HG02943 (cell line): ENCODE measurements around the gene HIVEP2.
A peak's percentile ranks its signal among the peaks of the same experiment; 100 is the strongest.

ENCODE experiments used
- ATAC-seq: cut with Tn5 transposase; IDR thresholded peaks from one replicate; pipeline ENCODE4 v1.9.1; 2021; ENCODE audit warnings: mild to moderate bottlenecking, low read depth, moderate library complexity; ENCODE audit not compliant: unreplicated experiment

HIVEP2 gene

DNA sequence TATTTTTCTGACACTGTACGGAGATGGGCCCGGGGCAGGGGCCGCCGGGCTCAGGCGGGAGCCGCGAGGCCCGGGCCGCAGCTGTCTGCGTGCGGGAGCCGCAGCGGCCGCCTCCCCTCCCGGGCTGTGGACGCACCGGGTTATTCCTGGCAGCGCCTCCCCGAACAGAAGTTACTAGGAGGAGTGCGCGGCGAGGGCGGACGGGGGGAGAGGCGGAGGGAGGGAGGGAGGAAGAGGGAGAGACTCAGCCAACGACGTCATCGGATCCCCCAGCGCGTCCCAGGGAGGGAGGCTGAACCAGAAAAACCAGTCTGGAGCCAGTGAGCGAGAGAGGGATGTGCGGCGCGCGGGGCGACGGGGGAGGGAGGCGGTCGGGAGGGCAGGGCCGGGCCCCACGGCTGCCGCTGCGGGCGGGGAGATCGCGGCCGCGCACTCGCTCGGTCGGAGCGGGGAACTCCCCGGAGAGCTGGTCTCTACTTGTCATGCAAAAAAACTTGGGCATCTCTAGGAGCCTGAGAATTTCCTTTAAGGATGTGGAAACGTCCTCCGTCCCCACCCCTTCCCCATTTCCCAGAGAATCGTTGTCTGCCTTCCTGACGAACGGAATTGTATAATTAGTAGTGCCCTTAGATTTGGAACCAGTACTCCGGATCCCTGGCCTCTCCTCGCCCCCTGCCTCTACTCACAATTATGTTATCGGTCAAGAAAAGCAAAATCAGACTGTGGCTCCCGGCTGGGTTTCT, 1.4 kb upstream of the HIVEP2 start:
- peak; percentile 17 for ATAC-seq

DNA sequence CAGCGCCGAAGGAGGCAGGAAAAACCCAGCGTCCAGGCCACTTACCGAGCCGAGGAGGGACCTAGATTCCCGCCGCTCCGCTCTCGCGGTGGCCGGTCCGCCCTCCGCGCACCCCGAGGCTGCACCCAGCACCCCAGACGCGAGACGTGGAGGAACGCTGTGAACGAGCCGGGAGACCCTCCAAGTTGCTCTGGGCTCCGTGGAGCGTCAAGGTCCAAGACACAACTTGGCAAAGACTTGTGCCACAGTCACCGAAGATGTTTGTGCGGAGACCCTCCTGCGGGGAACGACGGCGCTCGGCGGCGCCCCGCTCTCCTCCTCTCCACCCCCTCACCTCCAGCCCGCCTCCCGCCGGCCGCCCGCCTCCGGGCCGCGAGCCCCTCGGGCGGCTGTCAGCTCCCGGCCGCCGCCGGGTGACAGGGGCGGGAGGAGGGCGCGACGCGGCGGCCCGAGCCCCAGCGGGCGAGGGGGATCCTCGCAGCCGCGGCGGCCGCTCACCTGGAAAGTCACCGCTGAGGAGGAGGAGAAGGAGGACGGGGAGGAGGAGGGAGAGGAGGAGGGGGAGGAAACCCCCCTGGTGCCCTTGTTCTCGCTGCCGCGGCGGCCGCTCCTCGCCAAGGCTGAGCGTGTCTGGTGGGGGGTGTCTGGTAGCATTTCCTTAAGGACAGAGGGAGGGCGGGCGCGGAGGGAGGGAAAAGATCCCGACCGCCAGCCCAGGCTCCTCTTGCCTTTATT, 637 bp upstream of the HIVEP2 start:
- peak; percentile 12 for ATAC-seq

DNA sequence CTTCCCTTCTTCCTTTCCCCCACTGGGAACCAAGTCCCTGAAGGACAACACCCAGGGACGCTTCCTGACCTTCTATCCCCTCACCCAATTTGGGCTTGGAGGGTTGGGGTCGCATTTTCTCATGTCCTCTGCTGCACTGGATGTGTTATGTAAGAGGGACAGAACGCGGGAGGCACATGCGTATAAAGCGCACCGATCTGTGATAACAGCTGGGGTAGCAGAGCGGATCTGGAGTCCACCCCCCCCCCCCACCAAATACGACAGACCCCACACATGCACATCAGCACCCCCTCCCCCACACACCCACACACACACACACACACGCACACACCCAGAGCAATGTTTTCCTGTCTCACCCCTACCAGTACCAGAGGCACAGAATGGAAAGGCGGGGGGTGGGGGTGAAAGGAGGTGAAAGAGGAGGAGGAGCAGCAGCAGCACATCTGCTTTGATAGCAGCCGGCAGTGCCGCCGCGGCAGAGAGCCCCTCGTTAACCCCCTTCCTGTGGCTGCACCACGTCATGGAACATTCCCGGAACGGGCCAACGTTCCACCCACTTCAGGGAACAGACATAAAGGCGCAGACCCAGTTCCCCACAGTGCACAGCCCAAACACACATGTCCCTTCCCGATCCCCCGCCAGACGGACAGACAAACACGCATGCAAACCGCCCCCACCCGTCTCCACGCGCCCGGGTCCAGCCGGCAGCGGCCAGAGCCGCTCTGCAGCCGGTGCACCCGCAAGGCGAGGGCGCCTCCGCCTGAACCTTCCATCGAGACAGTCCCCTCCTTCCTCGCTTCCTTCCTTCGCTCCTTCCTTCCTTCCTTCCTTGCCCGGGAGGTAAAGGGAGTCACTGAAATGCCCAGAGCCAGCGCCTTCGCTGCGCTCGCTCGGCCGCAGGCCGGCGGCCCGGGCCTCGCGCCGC, 590 bp downstream of the HIVEP2 start:
- ATAC-seq = peak; percentile 8

DNA sequence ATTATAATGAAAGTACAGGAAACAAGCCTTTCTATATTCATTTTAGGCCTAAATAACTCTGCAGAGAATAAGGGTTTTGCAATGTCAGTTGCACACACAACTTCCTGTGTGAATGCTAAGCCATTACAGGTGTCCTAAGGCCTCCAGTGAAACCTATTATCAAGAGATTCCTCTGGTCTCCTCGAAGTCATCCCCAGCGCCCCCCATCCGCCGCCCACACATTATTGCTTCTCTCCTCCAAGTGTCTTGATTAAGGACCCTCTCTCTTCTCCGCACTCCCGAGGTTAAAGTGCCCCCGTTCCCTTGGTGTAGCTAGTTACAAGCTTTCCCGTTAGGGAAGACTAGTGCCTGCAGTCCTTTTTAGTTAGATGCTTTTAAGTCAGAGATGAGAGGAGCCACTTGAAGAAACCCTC, 1.3 kb downstream of the HIVEP2 start:
- ATAC-seq = no peak

DNA sequence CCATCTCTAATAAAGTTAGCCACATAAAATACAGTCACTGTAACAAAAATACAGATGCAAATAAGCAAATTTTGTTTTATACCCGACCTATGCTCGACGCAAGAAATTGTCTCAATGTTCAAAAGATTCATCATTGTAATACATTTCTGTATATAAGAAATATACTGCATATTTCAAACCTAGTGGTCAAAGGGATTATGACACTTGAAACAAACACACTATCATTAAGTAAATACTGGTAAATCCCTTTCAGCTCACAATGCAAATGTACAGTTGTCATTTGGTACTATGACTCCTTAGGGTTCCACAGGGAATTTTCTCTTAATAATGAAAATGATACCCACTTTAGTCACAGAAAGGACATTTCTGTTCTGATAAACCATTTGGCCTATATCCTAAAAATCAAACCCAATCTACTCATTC, 2.2 kb downstream of the HIVEP2 start:
- ATAC-seq = no peak

DNA sequence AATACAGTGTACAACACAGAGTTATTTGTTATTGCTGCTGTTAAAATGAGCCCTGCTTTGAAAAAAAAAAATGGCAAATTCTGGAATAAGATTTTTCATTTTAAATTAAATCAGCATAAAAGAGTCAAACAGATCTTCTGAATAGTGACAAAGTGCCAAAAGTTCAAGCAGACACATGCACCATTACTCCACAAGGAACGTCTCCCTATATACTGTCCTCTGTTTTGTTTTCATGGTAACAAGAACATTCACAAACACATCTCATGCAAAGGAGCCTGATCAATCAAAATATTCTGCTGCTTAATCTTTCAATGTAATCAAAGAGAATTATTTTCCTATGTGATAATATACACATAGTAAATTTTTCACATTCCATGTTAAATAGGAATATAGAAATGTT, 2.7 kb downstream of the HIVEP2 start:
- ATAC-seq = no peak

DNA sequence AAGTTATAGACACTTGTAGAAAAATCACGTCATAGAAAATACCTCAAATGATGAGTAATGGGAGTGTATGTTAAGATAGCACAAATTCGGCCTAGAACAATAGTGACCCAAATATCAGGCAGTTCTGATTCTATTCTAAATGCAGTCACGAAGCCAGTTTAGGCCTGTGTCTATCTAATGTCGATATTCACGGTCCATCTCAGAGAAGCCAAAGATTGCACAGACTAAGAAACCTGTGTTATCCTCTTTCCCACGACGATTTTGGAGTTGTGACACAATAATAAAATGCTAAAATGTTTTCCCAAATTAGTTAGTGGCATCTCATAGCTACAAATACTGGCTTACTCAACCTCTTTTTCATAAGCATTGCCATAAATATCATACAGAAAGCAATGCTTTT, 4.0 kb downstream of the HIVEP2 start:
- ATAC-seq = no peak

DNA sequence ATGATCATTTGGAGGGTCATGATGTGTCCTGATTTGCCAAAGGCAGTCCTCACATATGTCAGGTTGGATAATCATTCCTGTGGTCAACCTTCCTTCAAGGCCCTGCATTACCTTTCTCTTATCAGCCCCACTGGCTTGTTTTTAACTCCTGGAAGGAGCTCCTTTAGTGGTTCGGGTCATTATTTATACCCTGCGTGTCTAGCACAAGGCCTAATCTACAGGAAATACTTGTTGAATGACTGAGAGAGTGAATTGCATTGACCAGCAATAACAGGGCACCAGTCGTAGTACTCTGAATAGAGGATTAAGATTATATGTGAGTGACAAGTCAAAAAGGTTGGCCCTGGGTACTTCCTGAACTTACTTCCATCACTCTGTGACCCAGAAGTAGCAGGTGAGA, 4.5 kb downstream of the HIVEP2 start:
- ATAC-seq = no peak

DNA sequence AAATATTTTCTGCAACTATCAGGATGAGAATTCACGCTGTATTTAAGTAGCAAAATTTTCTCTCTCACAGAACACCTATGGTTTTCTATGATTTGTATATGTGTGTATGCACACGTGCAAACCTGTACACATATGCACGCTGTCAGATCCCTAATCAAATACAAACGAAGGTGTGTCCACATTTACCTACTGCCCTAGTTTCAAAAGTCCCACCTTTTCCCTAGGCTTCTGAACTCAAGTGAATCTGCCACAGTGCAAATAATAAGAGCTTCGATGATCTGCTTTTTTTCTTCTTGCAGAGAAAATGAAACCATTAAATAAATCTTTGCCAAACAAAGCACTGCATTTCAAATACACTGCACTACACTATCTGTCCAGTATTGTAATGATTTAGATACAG, 6.5 kb downstream of the HIVEP2 start:
- ATAC-seq = no peak

DNA sequence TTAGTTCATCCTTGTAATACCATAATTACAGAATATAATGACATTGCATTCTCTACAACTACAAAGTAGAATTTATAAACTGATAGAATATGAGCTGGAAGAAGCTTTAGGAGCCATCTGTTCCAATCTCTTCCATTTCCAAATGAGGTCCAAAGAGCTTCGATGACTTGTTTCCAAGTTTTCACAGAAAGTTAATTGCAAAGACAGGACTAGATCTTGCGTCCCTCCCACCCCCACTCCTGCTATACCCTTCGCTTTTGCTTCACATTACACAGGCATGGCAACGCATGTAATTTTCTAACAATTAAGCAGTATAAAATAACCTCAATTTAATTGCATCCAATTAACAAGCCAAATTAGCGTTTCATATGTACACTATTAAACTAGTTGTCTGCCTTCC, 7.0 kb downstream of the HIVEP2 start:
- ATAC-seq = no peak

DNA sequence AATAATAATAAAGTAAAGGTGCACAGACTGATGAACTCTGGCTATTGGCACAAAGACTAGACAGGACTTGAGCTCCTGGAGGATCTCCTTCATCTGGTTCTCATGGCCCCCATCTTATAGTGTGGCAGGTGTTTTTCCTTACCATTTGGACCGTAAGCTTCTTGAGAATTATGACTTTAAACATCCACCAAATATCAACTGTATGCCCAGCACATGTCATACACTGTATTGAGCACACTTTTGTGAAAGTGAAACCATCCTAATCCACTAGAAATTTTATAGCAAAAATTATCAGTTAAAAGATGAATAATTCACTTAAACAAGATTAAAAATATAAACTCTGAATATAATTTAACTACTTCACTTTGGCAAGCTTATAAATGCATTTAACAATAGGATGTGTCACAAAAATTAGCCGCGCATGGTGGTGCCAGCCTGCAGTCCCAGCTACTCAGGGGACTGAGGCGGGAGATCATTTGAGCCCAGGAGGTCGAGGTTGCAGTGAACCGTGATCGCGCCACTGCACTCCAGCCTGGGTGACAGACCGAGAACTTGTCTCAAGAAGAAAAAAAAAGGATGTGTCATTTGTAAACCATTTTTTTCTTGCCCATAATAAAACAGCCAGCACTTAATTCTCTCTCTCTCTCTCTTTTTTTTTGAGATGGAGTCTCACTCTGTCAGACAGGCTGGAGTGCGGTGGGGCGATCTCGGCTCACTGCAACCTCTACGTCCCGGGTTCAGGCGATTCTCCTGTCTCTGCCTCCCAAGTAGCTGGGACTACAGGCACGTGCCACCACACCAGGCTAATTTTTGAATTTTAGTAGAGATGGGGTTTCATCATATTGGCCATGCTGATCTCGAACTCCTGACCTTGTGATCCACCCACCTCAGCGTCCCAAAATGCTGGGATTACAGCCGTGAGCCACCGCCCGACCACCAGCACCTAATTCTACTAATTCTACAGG, 9.1 kb downstream of the HIVEP2 start:
- ATAC-seq = peak; percentile 58

DNA sequence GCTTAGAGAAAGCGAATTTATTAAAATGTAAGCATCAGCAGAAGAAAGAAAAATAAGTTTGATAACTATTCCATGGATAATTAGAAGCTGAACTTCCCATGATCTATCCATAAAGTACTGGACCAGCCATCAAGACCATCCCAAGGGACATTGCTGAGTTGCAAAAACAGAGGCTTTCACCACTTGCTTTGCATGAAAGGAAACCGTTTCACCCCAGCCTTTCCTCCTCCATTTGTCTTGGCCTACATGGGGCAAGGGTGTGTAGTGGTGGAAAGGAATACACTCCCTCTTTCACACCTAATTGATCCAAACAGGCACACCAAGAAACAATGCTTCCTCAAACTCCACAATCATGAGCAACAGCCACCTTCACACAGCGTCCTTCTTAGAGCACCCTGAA, 10.4 kb downstream of the HIVEP2 start:
- ATAC-seq = no peak

DNA sequence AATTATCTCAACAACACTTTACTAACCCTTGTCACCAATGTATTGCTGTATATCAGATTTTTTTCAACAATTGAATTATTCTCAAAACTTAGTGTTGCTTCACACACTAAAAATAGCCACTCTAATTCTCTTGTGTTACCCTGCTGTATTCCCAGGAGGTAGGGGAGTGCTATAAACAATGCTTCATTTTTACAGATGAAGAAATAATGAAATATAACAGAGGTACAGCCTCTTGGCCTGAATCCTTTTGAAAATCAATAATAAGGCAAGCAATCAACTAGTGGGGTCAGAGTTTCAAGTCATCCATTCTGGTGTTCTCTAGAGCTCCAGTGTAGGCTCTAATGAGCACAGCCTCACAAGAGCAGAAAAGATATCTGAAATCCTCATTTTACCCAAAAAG, 10.9 kb downstream of the HIVEP2 start:
- no peak for ATAC-seq

DNA sequence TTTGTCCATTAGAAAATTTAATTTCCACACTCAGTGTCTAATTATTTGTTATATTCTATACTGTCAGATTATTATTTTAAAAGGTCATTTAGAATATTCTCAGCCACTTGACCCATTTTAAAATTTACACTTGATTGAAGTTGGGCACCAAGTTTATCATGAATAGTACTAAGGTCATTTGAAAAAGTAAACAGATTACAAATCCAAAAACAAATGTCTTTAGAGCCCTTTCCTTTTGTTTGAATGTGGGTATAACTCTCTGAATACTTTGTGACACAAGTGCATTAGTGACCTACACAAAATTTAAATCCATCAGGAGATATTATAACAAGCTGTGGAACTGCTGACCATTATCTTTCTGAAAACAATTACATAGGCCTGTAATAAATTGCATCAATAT, 11.3 kb downstream of the HIVEP2 start:
- no peak for ATAC-seq

DNA sequence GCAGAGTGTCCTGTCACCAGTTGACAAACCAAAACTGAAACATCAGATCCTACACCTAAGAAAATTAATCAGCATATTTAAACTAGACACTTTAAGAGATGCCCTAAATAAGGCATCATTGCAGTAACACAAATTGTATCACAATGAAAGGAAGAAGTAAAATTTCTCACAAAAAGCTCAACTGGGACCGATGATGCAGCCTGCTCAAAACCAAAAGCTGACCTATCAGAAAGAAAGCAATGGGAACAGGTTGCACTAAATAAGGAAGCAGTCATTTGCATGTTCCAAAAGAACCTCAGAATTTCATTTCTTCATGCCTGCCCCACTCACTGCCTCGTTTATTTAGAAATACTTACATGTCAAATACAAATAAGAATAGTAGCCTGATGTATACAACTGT, 12.1 kb downstream of the HIVEP2 start:
- ATAC-seq = no peak

DNA sequence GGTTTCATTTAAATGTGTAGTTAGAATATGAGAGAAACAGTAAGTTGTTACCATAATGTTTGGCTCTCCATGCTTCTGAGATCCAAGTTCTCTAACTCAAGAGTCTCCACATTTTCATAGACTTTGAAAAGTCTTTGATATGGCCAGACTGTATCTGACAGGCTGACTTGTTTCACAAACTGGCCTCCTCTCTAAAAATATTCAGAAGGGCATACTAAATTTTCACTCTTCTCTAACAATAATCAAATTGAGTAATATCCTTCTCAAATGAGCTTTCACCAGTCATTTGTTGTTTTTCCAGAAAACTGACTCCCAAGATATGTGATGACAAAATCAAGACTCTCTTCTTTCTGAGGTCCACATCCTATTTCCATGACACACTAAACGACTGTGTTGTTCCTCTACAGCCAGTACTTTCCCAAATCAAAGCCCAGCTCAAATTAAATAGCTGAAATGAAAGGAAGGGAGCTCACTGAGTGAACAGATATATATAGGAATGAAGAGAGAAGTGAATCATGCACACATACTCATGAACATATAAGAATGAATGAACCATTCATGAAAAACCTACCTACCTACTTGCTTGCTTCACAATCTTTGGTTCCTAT, 15.1 kb downstream of the HIVEP2 start:
- ATAC-seq = no peak

DNA sequence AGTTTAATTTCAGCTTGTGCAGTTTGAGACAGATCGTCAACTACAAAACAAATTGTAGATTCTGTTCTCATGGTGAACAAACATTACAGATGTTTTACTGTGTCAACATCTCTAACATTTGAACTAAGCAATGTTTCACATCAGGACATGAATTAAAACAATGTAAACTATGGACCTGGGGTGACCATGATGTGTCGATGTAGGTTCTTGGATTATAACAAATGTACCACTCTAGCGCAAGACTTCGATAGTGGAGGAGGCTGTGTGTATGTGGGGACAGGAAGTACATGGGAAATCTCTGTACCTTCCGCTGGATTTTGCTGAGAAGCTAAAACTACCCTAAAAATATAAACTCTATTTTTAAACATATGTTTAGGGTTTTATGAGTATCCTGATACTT, 17.1 kb downstream of the HIVEP2 start:
- no peak for ATAC-seq

DNA sequence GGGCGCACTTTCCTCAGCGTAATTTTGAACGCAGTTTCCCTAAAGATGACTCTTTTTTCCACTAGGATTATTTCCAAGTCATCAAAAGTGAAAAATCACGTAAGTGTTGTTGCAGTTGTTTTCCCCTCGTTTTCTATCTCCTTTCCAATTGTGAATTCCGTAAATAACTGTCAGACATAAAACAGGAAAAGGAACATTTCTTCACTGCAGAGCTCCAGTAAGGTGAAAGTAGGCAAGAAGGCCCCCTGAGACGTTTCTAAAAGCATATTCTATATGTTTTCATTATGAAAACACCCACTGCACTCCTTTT, 17.8 kb downstream of the HIVEP2 start:
- ATAC-seq = no peak

DNA sequence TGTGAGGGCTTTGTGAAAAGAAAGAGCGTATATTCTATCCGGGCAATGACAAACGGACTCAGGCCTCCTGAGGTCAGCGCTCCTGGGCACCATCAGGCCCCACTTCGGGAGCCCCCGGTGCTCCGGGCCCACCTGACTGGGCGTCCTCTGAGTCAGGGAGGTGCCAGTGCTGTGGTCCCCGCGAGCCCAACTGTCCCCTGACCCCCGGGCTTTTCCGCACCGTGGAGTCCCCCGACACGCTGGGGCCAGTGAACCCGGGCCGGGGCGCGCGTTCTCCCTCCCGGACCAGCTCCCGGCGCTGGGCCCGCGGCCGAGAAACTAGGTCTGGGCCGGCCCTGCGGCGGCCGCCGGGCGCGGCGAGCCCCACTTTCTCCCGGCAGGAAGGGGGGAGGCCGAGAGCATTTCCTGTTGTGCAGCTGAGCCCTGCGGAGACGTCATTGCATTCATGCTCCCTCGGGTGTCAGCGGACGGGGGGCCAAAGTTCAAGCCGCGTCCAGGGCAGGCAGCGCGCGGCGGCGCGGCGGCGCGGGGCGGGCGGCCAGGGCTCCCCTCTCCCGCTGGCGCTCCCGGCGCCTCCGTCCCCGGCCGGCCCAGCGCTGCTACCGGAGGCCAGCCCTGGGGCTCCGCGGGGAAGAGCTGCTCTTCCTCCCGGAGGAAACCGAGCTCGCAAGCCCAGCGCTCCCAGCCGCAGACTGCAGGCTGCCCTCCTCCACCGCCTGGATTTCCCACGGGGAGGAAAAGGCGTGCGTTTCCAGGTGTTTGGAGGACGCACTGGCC, 18.3 kb downstream of the HIVEP2 start:
- ATAC-seq = peak; percentile 94
